ENCODE results near the gene RSPH9.

DNA sequence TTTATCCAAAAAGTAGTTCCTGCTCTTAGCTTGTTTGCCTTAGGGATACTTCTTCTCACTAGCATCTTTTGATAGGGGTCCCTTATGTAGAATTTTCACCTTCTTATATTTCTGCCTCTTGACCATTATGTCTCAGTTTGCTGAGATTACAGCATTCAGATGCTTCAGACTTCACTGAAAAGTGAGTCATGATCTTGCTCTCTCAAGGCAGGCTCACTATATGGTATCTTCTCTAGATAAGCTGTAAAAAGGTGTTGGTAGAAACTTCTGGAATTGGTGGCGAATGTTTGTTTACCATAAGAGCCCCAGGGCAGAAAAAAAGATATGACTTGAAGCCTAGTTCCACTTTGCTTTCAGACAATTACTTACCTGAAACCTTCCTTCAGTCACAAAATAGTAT is 35.4 kb upstream of the RSPH9 start:
- TF ChIP-seq POLR2A (IDR thresholded peaks at IDR 0.05): no peak
- TF ChIP-seq, protein P1, sequence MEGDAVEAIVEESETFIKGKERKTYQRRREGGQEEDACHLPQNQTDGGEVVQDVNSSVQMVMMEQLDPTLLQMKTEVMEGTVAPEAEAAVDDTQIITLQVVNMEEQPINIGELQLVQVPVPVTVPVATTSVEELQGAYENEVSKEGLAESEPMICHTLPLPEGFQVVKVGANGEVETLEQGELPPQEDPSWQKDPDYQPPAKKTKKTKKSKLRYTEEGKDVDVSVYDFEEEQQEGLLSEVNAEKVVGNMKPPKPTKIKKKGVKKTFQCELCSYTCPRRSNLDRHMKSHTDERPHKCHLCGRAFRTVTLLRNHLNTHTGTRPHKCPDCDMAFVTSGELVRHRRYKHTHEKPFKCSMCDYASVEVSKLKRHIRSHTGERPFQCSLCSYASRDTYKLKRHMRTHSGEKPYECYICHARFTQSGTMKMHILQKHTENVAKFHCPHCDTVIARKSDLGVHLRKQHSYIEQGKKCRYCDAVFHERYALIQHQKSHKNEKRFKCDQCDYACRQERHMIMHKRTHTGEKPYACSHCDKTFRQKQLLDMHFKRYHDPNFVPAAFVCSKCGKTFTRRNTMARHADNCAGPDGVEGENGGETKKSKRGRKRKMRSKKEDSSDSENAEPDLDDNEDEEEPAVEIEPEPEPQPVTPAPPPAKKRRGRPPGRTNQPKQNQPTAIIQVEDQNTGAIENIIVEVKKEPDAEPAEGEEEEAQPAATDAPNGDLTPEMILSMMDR (IDR thresholded peaks at IDR 0.05): no peak

Data from heart left ventricle (tissue), 13 donors.